ENCODE data around the gene CENATAC. TPM values are rescaled to one million over a fixed set of nuclear protein-coding genes. Genes with fewer than 3 reads are reported as not detected.
"Not testable (repeated sequence)": the region's sequence is repeated elsewhere in the genome, so short reads cannot be mapped to it uniquely, and the experiment has no call there.

CENATAC gene
- total RNA-seq, 2 experiments from 2014 or later: 34.6 to 35.0 TPM

- Mint-ChIP-seq H3K4me3 (no peak overlapping the region), H3K4me1 (no peaks in the 10 kb centered on the region), H3K36me3 (ENCODE audit: low read depth) (no peaks in the 10 kb centered on the region), H3K9me3 (no peaks in the 10 kb centered on the region), H3K27ac (no peak overlapping the region), H3K27me3 (peaks cover 16% of the 10 kb centered on the region)
- ChIA-PET POLR2A (interaction anchor here (0.8 kb wide), 1 partner anchor 23 kb away, joined by 3 read pairs; no protein-coding TSS in a partner anchor), CTCF (interaction anchor here (1.7 kb wide), 1 partner anchor 44 kb away, joined by 4 read pairs; no protein-coding TSS in a partner anchor)
- no peak for DNase-seq
Measured at GRCh38 chr11:118973985-118974384, 24.0 kb upstream of the CENATAC start.

GRCh38 chr11:118975771-118976709 lies 21.9 kb upstream of the CENATAC start:
- ChIA-PET POLR2A (no interaction called here), CTCF (no interaction called here)
- Mint-ChIP-seq H3K27me3 (peaks cover 16% of the 10 kb centered on the region), H3K36me3 (ENCODE audit: low read depth) (no peaks in the 10 kb centered on the region), H3K9me3 (no peaks in the 10 kb centered on the region), H3K4me1 (no peaks in the 10 kb centered on the region), H3K4me3 (no peak overlapping the region), H3K27ac (no peak overlapping the region)
- DNase-seq: no peak

- Mint-ChIP-seq H3K27me3 (peaks cover 11% of the 10 kb centered on the region), H3K4me1 (no peaks in the 10 kb centered on the region), H3K4me3 (no peak overlapping the region), H3K36me3 (ENCODE audit: low read depth) (no peaks in the 10 kb centered on the region), H3K27ac (no peak overlapping the region), H3K9me3 (no peaks in the 10 kb centered on the region)
- no peak for DNase-seq
- ChIA-PET CTCF (no interaction called here), POLR2A (no interaction called here)
Measured at GRCh38 chr11:118979434-118979833, 18.5 kb upstream of the CENATAC start.

DNA sequence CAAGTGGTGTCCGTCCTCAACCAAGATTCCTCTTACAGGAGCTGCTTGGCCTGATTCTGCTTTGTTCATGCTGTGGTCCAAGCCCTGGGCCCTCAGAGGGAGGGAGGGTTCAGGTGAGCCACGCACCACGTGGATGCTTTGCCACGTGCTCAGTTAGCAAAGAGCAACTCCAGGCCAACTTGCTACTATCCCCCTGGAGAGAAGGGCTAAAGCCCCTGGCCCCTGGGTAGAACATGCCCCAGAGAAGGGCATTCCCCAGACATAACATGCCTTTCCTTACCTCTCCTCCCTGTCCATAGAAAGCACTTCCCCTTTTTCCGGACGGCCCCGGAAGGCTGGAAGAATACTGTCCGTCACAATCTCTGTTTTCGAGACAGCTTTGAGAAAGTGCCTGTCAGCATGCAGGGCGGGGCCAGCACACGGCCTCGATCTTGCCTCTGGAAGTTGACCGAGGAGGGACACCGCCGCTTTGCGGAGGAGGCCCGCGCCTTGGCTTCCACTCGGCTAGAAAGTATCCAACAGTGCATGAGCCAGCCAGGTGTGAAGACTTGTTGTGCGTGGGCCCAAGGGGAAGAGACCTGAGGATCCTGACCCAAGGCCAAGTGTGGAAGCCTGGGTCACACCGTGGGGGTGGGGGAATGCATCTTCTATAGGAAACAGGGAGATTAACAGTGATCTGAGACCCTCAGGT lies 17.6 kb upstream of the CENATAC start:
- peaks cover 5% of the 10 kb centered on the region for H3K27me3 Mint-ChIP-seq
- no peaks in the 10 kb centered on the region for H3K4me1 Mint-ChIP-seq
- no peak overlapping the region for H3K4me3 Mint-ChIP-seq
- CTCF ChIA-PET: no interaction called here
- no peak overlapping the region for H3K27ac Mint-ChIP-seq
- POLR2A ChIA-PET: no interaction called here
- no peaks in the 10 kb centered on the region for H3K36me3 Mint-ChIP-seq (ENCODE audit: low read depth)
- no peak for DNase-seq
- H3K9me3 Mint-ChIP-seq: no peaks in the 10 kb centered on the region

- not testable (repeated sequence) for H3K27ac Mint-ChIP-seq; H3K36me3 Mint-ChIP-seq (ENCODE audit: low read depth); H3K27me3 Mint-ChIP-seq; H3K4me1 Mint-ChIP-seq; DNase-seq; H3K4me3 Mint-ChIP-seq; H3K9me3 Mint-ChIP-seq
- CTCF ChIA-PET: interaction anchor here (0.6 kb wide), 1 partner anchor 222 kb away, joined by 3 read pairs; the partner anchor contains the start of gene CBL
- POLR2A ChIA-PET: interaction anchor here (1.1 kb wide), 1 partner anchor 13 kb away, joined by 4 read pairs; the partner anchor contains the start of gene CENATAC
Measured at GRCh38 chr11:118984337-118984736, 13.6 kb upstream of the CENATAC start.

DNA sequence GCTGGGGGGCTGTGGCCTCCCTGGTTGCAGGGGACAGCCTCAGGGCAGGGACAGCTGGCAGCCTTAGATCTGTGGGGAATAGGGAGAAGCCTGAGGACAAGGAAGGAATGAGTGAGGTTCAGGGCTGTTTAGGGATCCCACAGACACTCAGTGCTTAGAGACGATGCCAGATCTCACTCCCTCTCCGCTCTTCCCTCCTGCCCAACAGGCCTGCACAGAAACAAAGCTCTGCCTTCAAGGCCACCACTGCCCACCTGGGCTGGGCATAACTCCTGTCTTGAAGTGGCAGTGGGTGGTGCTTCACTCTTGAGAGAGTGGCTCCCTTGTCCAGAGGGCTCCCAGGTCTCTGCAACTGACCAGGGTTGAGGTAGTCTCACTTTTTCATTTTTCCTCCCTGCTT lies 13.1 kb upstream of the CENATAC start:
- no peaks in the 10 kb centered on the region for H3K4me1 Mint-ChIP-seq
- no peaks in the 10 kb centered on the region for H3K36me3 Mint-ChIP-seq (ENCODE audit: low read depth)
- H3K9me3 Mint-ChIP-seq: no peaks in the 10 kb centered on the region
- ChIA-PET CTCF (interaction anchor here (0.6 to 1.4 kb wide), 3 partner anchors 27 to 466 kb away, joined by 3 to 5 read pairs (median 4); partner anchors contain the start of gene CBL), POLR2A (interaction anchor here (1.1 kb wide), 1 partner anchor 13 kb away, joined by 4 read pairs; the partner anchor contains the start of gene CENATAC)
- no peak for DNase-seq
- no peak overlapping the region for H3K27ac Mint-ChIP-seq
- no peak overlapping the region for H3K4me3 Mint-ChIP-seq
- no peaks in the 10 kb centered on the region for H3K27me3 Mint-ChIP-seq

GRCh38 chr11:118988280-118988679 lies 9.7 kb upstream of the CENATAC start:
- DNase-seq: no peak
- Mint-ChIP-seq H3K36me3 (ENCODE audit: low read depth) (peaks cover 3% of the 10 kb centered on the region), H3K27me3 (no peaks in the 10 kb centered on the region), H3K27ac (no peak overlapping the region), H3K4me3 (no peak overlapping the region), H3K9me3 (no peaks in the 10 kb centered on the region), H3K4me1 (no peaks in the 10 kb centered on the region)
- CTCF ChIA-PET: interaction anchor here (0.7 to 1.9 kb wide), 2 partner anchors 10 to 45 kb away, joined by 3 to 6 read pairs; partner anchors contain the start of gene CENATAC
- POLR2A ChIA-PET: interaction anchor here (1.4 kb wide), 1 partner anchor 9 kb away, joined by 5 read pairs; the partner anchor contains the start of gene CENATAC

DNA sequence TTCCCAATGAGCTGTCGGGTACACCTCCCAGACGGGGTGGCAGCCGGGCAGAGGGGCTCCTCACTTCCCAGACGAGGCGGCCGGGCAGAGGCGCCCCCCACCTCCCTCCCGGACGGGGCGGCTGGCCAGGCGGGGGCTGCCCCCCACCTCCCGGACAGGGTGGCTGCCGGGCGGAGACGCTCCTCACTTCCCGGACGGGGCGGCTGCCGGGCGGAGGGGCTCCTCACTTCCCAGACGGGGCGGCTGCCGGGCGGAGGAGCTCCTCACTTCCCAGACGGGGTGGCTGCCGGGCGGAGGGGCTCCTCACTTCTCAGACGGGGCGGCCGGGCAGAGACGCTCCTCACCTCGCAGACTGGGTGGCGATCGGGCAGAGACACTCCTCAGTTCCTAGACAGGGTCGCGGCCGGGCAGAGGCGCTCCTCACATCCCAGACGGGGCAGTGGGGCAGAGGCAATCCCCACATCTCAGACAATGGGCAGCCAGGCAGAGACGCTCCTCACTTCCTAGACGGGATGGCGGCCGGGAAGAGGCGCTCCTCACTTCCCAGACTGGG lies 6.4 kb upstream of the CENATAC start:
- H3K36me3 Mint-ChIP-seq (ENCODE audit: low read depth); H3K4me1 Mint-ChIP-seq; H3K4me3 Mint-ChIP-seq; H3K9me3 Mint-ChIP-seq; CTCF ChIA-PET; POLR2A ChIA-PET; H3K27ac Mint-ChIP-seq; H3K27me3 Mint-ChIP-seq; DNase-seq: not testable (repeated sequence)

DNA sequence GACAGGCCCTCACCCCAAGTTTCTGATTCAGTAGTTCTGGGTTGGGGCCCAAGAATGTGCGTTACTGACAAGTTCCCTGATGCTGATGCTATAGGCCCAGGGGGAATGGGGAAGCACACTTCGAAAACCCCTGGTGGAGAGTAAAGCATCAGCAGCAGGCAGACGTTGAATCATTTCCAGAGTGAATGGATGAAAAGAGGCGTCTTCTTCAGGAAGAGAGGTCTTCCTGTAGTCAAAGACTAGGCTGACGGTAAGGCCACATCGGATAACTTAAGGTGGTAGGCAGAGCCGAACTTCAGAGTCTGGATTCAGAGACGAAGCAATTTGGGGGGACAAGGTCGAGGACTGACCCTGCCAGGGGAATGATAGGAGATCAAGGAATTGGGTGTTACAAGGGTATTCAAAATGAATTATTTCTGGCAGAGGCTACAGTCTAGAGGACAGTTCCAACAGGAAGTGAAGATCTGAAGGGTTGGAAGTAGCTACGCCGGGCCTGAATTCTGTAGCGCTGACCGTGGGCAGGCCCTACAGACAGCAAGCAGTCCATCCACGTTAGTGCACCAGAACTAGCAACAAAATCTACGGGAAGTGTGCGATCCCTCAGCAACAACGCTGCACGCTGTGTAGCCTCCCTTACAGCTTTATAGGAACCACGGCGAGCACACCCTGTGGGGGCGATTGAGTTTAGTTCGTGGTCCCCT lies 862 bp upstream of the CENATAC start:
- peak; percentile 48 for DNase-seq
- ChIA-PET CTCF (interaction anchor here (0.8 to 3.0 kb wide), 8 partner anchors 8 to 341 kb away, joined by 3 to 12 read pairs (median 4); partner anchors contain the start of gene SLC37A4), POLR2A (interaction anchor here (0.7 to 5.7 kb wide), 34 partner anchors 8 to 324 kb away, joined by 3 to 150 read pairs (median 5); partner anchors contain the start of genes C2CD2L, CBL, DDX6 and HMBS)
- H3K36me3 Mint-ChIP-seq (ENCODE audit: low read depth): peaks cover 35% of the 10 kb centered on the region
- H3K4me3 Mint-ChIP-seq: peak overlapping the region; percentile 99
- peaks cover 36% of the 10 kb centered on the region for H3K4me1 Mint-ChIP-seq
- no peaks in the 10 kb centered on the region for H3K9me3 Mint-ChIP-seq
- H3K27ac Mint-ChIP-seq: peak overlapping the region; percentile 95
- no peaks in the 10 kb centered on the region for H3K27me3 Mint-ChIP-seq

GRCh38 chr11:118998388-118998717 lies 415 bp downstream of the CENATAC start:
- no peak for DNase-seq

DNA sequence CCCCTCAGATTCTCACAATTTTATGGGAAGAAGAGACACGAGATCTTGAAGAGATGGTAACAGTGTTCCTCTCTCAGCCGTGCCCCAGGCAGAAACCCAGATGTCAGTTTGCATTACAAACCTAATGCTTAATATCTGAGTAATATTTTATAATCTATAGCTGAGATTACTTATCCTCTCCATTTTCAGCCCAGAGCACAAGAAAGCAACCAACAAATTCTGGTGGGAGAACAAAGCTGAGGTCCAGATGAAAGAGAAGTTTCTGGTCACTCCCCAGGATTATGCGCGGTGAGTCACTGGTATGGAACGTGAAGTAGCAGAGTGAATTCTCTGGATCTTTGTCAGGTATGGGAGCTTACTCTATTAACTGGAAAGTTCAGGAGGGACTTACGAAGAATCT lies 884 bp downstream of the CENATAC start:
- no peaks in the 10 kb centered on the region for H3K27me3 Mint-ChIP-seq

More at GRCh38 chr11:118998388-118998717, 415 bp downstream of the CENATAC start:
- no peaks in the 10 kb centered on the region for H3K27me3 Mint-ChIP-seq
- ChIA-PET CTCF (interaction anchor here (1.9 to 3.0 kb wide), 3 partner anchors 9 to 33 kb away, joined by 5 to 12 read pairs (median 6); partner anchors contain the start of gene SLC37A4), POLR2A (interaction anchor here (0.9 to 5.7 kb wide), 22 partner anchors 9 to 323 kb away, joined by 3 to 150 read pairs (median 8); partner anchors contain the start of genes C2CD2L, DDX6, HMBS and HYOU1)
- peaks cover 46% of the 10 kb centered on the region for H3K36me3 Mint-ChIP-seq (ENCODE audit: low read depth)
- H3K27ac Mint-ChIP-seq: peak overlapping the region; percentile 95
- peaks cover 38% of the 10 kb centered on the region for H3K4me1 Mint-ChIP-seq
- no peaks in the 10 kb centered on the region for H3K9me3 Mint-ChIP-seq
- peak overlapping the region; percentile 99 for H3K4me3 Mint-ChIP-seq

DNA sequence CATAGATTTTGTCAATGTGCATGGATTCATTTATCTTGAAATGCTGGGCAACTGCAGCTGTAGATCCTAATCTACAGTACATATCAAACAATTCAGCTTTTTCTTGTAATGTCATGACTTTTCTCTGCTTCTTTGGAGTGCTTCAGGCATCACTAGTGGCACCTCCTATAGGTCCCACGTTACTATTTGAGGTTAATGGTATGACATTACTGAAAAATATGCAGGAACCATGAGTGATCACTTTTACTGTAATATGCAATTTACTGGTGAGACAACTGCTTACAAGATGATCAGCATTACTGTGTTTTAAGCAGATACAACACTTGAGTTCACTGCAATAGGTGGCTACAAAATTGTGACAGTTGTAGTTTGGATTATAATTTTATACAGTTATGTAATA lies 3.0 kb downstream of the CENATAC start:
- ChIA-PET POLR2A (interaction anchor here (1.6 to 5.7 kb wide), 2 partner anchors 14 to 56 kb away, joined by 6 to 150 read pairs; partner anchors contain the start of genes RPS25 and TRAPPC4), CTCF (no interaction called here)
- Mint-ChIP-seq H3K36me3 (ENCODE audit: low read depth) (peaks cover 56% of the 10 kb centered on the region), H3K27ac (no peak overlapping the region), H3K4me3 (no peak overlapping the region), H3K4me1 (peaks cover 41% of the 10 kb centered on the region), H3K27me3 (no peaks in the 10 kb centered on the region), H3K9me3 (no peaks in the 10 kb centered on the region)
- DNase-seq: no peak

More for the DNA sequence above, 884 bp downstream of the CENATAC start:
- ChIA-PET CTCF (interaction anchor here (1.0 to 3.0 kb wide), 3 partner anchors 9 to 57 kb away, joined by 3 to 12 read pairs (median 6); partner anchors contain the start of gene SLC37A4), POLR2A (interaction anchor here (2.0 to 5.7 kb wide), 5 partner anchors 16 to 208 kb away, joined by 9 to 150 read pairs (median 26); partner anchors contain the start of genes DDX6, RPS25, TRAPPC4 and VPS11)
- Mint-ChIP-seq H3K27ac (peak overlapping the region; percentile 95), H3K4me3 (peak overlapping the region; percentile 99), H3K4me1 (peaks cover 38% of the 10 kb centered on the region), H3K9me3 (no peaks in the 10 kb centered on the region), H3K36me3 (ENCODE audit: low read depth) (peaks cover 50% of the 10 kb centered on the region)
- DNase-seq: no peak

Data from activated CD4-positive, alpha-beta memory T cell treated with anti-CD3 and anti-CD28 coated beads, Interleukin-2, amount 10 ng/mL, durations not matched to agents 7 days and 5 days (primary cell).